BE2C (cell line): ENCODE results near the gene OST4.

ENCODE experiments used
- DNase-seq: peaks from one replicate; pipeline ENCODE4 v3.0.0-alpha.2; 2020
- H3K27me3 ChIP-seq: fragments of 250-450 bp; sonication (Bioruptor Pico); 2 replicates; pipeline ENCODE4 v1.5.1; 2020; ENCODE audit warnings: mild to moderate bottlenecking
- H3K36me3 ChIP-seq: fragments of 250-450 bp; sonication (Bioruptor Pico); 2 replicates; pipeline ENCODE4 v1.5.1; 2020; ENCODE audit warnings: mild to moderate bottlenecking
- H3K4me1 ChIP-seq: fragments of 250-450 bp; sonication (Bioruptor Pico); 2 replicates; pipeline ENCODE4 v1.5.1; 2020
- H3K4me3 ChIP-seq: 2 replicates; pipeline ENCODE4 v1.5.1; 2011; ENCODE audit warnings: low read depth, low read length
- H3K9me3 ChIP-seq: fragments of 250-450 bp; sonication (Bioruptor Pico); 2 replicates; pipeline ENCODE4 v1.5.1; 2020
- CTCF ChIP-seq: IDR thresholded peaks from 2 replicates; pipeline ENCODE4 v1.5.1; 2012; ENCODE audit warnings: mild to moderate bottlenecking, low read depth, low read length

The OST4 gene

GRCh38 chr2:27093430-27094352 lies 22.2 kb upstream of the OST4 start:
- no peaks in the 10 kb centered on the region for H3K36me3 ChIP-seq
- DNase-seq: no peak
- peaks cover 6% of the 10 kb centered on the region for H3K4me1 ChIP-seq
- TF ChIP-seq CTCF: no peak
- no peak overlapping the region for H3K4me3 ChIP-seq
- no peaks in the 10 kb centered on the region for H3K9me3 ChIP-seq
- H3K27me3 ChIP-seq: no peaks in the 10 kb centered on the region

GRCh38 chr2:27092696-27093429 lies 21.4 kb upstream of the OST4 start:
- no peaks in the 10 kb centered on the region for H3K27me3 ChIP-seq
- H3K9me3 ChIP-seq: no peaks in the 10 kb centered on the region
- peaks cover 6% of the 10 kb centered on the region for H3K4me1 ChIP-seq
- TF ChIP-seq CTCF: no peak
- no peak for DNase-seq
- no peaks in the 10 kb centered on the region for H3K36me3 ChIP-seq
- no peak overlapping the region for H3K4me3 ChIP-seq

- H3K4me1 ChIP-seq: peaks cover 7% of the 10 kb centered on the region
- no peak for DNase-seq
- no peak for TF ChIP-seq CTCF
- H3K36me3 ChIP-seq: no peaks in the 10 kb centered on the region
- no peaks in the 10 kb centered on the region for H3K9me3 ChIP-seq
- H3K4me3 ChIP-seq: no peak overlapping the region
- no peaks in the 10 kb centered on the region for H3K27me3 ChIP-seq
These were observed 20.6 kb upstream of the OST4 start for GRCh38 chr2:27091746-27092695.

GRCh38 chr2:27089111-27089954 lies 17.9 kb upstream of the OST4 start:
- no peaks in the 10 kb centered on the region for H3K36me3 ChIP-seq
- no peaks in the 10 kb centered on the region for H3K27me3 ChIP-seq
- TF ChIP-seq CTCF: no peak
- H3K4me3 ChIP-seq: no peak overlapping the region
- H3K9me3 ChIP-seq: no peaks in the 10 kb centered on the region
- DNase-seq: no peak
- H3K4me1 ChIP-seq: peaks cover 3% of the 10 kb centered on the region; the same call in 1 of the 2 replicates

GRCh38 chr2:27088634-27089033 lies 17.2 kb upstream of the OST4 start:
- no peak for TF ChIP-seq CTCF

More at GRCh38 chr2:27088634-27089033, 17.2 kb upstream of the OST4 start:
- no peaks in the 10 kb centered on the region for H3K27me3 ChIP-seq
- no peak for DNase-seq
- H3K36me3 ChIP-seq: no peaks in the 10 kb centered on the region; the same call in 1 of the 2 replicates
- H3K4me3 ChIP-seq: no peak overlapping the region
- peaks cover 3% of the 10 kb centered on the region; the same call in 1 of the 2 replicates for H3K4me1 ChIP-seq
- no peaks in the 10 kb centered on the region for H3K9me3 ChIP-seq
